ENCODE results near the gene SLC25A18.

GRCh38 chr22:17542452-17542851, 20.8 kb upstream of the SLC25A18 start:
- no peak for TF ChIP-seq CTCF (conservative IDR thresholded peaks at IDR 0.05; ENCODE audit: low read depth, low read length)
- no peak for TF ChIP-seq EZH2 (IDR thresholded peaks at IDR 0.05; ENCODE audit: borderline replicate concordance, low read depth, low read length, poor library complexity, severe bottlenecking)
